HG03060 (cell line): Measurements from ENCODE around the gene CNTF.

Source experiments
- ATAC-seq: cut with Tn5 transposase; IDR thresholded peaks from one replicate; pipeline ENCODE4 v1.9.1; 2021; ENCODE audit warnings: low read depth, moderate number of reproducible peaks; ENCODE audit not compliant: unreplicated experiment

The CNTF gene

GRCh38 chr11:58641803-58642581, 19.5 kb downstream of the CNTF start:
- ATAC-seq, result no peak

GRCh38 chr11:58645854-58646253, 23.4 kb downstream of the CNTF start:
- no peak for ATAC-seq

GRCh38 chr11:58647141-58647699, 24.8 kb downstream of the CNTF start:
- peak; percentile 77 for ATAC-seq

GRCh38 chr11:58647866-58648265, 25.4 kb downstream of the CNTF start:
- no peak for ATAC-seq

GRCh38 chr11:58649623-58650022, 27.2 kb downstream of the CNTF start:
- ATAC-seq, result no peak

GRCh38 chr11:58650496-58650895, 28.0 kb downstream of the CNTF start:
- no peak for ATAC-seq

GRCh38 chr11:58652726-58653280, 30.3 kb downstream of the CNTF start:
- no peak for ATAC-seq

- peak; percentile 83 for ATAC-seq
Observed at GRCh38 chr11:58654079-58654907, 31.8 kb downstream of the CNTF start.

- no peak for ATAC-seq
Observed at GRCh38 chr11:58654908-58655296, 32.4 kb downstream of the CNTF start.

- no peak for ATAC-seq
Observed at GRCh38 chr11:58656348-58656747, 33.9 kb downstream of the CNTF start.

GRCh38 chr11:58658623-58659022, 36.2 kb downstream of the CNTF start:
- no peak for ATAC-seq

GRCh38 chr11:58659404-58659803, 36.9 kb downstream of the CNTF start:
- ATAC-seq, result no peak

- ATAC-seq, result no peak
Observed at GRCh38 chr11:58659910-58660570, 37.6 kb downstream of the CNTF start.

GRCh38 chr11:58671983-58672633, 49.6 kb downstream of the CNTF start:
- ATAC-seq, result no peak

GRCh38 chr11:58674609-58675008, 52.1 kb downstream of the CNTF start:
- no peak for ATAC-seq
